ENCODE measurements around the gene GAGE10.
A peak's percentile ranks its signal among the peaks of the same experiment; 100 is the strongest.
"Not testable (repeated sequence)": the region's sequence is repeated elsewhere in the genome, so short reads cannot be mapped to it uniquely, and the experiment has no call there.

GAGE10 gene

GRCh38 chrX:49308604-49309269 lies 5.3 kb downstream of the GAGE10 start:
- Histone ChIP-seq H3K27ac (peak overlapping the region; percentile 74), H3K36me3 (no peaks in the 10 kb centered on the region), H3K4me3 (ENCODE audit: low read depth in 1 of 2, low read length in 1 of 2) (peak overlapping the region; percentile 56 to 61), H3K4me1 (ENCODE audit: control insufficient read depth in 1 of 2, insufficient read depth in 1 of 2, low read depth in 1 of 2, low read length in 1 of 2) (peaks cover 19 to 21% of the 10 kb centered on the region in 2 experiments), H3K27me3 (no peaks in the 10 kb centered on the region), H3K9me3 (no peaks in the 10 kb centered on the region)
- no peak for TF ChIP-seq CTCF (IDR thresholded peaks at IDR 0.05)

GRCh38 chrX:49309401-49309981 lies 6.0 kb downstream of the GAGE10 start:
- Histone ChIP-seq H3K27ac (peak overlapping the region; percentile 74), H3K27me3 (no peaks in the 10 kb centered on the region), H3K36me3 (no peaks in the 10 kb centered on the region), H3K4me3 (ENCODE audit: low read depth in 1 of 2, low read length in 1 of 2) (peak overlapping the region; percentile 56 to 61), H3K4me1 (ENCODE audit: control insufficient read depth in 1 of 2, insufficient read depth in 1 of 2, low read depth in 1 of 2, low read length in 1 of 2) (peaks cover 19 to 21% of the 10 kb centered on the region in 2 experiments), H3K9me3 (no peaks in the 10 kb centered on the region)
- no peak for TF ChIP-seq CTCF (IDR thresholded peaks at IDR 0.05)

GRCh38 chrX:49310371-49310770 lies 6.9 kb downstream of the GAGE10 start:
- no peaks in the 10 kb centered on the region for H3K9me3 ChIP-seq
- no peak overlapping the region for H3K4me3 ChIP-seq (ENCODE audit: low read depth in 1 of 2, low read length in 1 of 2)
- H3K36me3 ChIP-seq, result no peaks in the 10 kb centered on the region
- H3K27ac ChIP-seq, result no peak overlapping the region
- peaks cover 19 to 21% of the 10 kb centered on the region in 2 experiments for H3K4me1 ChIP-seq (ENCODE audit: control insufficient read depth in 1 of 2, insufficient read depth in 1 of 2, low read depth in 1 of 2, low read length in 1 of 2)
- no peaks in the 10 kb centered on the region for H3K27me3 ChIP-seq
- TF ChIP-seq CTCF (IDR thresholded peaks at IDR 0.05), result no peak

- Histone ChIP-seq H3K4me3 (ENCODE audit: low read depth in 1 of 2, low read length in 1 of 2) (no peak overlapping the region), H3K36me3 (no peaks in the 10 kb centered on the region), H3K4me1 (ENCODE audit: control insufficient read depth in 1 of 2, insufficient read depth in 1 of 2, low read depth in 1 of 2, low read length in 1 of 2) (peaks cover 19 to 21% of the 10 kb centered on the region in 2 experiments), H3K9me3 (no peaks in the 10 kb centered on the region), H3K27me3 (no peaks in the 10 kb centered on the region), H3K27ac (no peak overlapping the region)
- no peak for TF ChIP-seq CTCF (IDR thresholded peaks at IDR 0.05)
Measured at GRCh38 chrX:49312176-49312575, 8.7 kb downstream of the GAGE10 start.

- no peaks in the 10 kb centered on the region for H3K36me3 ChIP-seq
- no peak for TF ChIP-seq CTCF (IDR thresholded peaks at IDR 0.05)
- no peak overlapping the region for H3K27ac ChIP-seq
- H3K27me3 ChIP-seq, result no peaks in the 10 kb centered on the region
- H3K9me3 ChIP-seq, result no peaks in the 10 kb centered on the region
- H3K4me1 ChIP-seq (ENCODE audit: control insufficient read depth in 1 of 2, insufficient read depth in 1 of 2, low read depth in 1 of 2, low read length in 1 of 2), result peaks cover 5 to 6% of the 10 kb centered on the region in 2 experiments
- H3K4me3 ChIP-seq (ENCODE audit: low read depth in 1 of 2, low read length in 1 of 2), result no peak overlapping the region
Measured at GRCh38 chrX:49316085-49316484, 12.6 kb downstream of the GAGE10 start.

GRCh38 chrX:49321737-49322136 lies 18.3 kb downstream of the GAGE10 start, which contains the start of gene GAGE12J:
Gene GAGE12J (plus strand): TSS chrX:49322037. CDS start chrX:49323194, 1,157 bp downstream.
- H3K27ac ChIP-seq; H3K4me3 ChIP-seq (ENCODE audit: low read depth in 1 of 2, low read length in 1 of 2); H3K9me3 ChIP-seq; H3K36me3 ChIP-seq; H3K27me3 ChIP-seq; H3K4me1 ChIP-seq (ENCODE audit: control insufficient read depth in 1 of 2, insufficient read depth in 1 of 2, low read depth in 1 of 2, low read length in 1 of 2): not testable (repeated sequence)

- not testable (repeated sequence) for H3K27ac ChIP-seq; H3K4me3 ChIP-seq (ENCODE audit: low read depth in 1 of 2, low read length in 1 of 2); H3K9me3 ChIP-seq; H3K4me1 ChIP-seq (ENCODE audit: control insufficient read depth in 1 of 2, insufficient read depth in 1 of 2, low read depth in 1 of 2, low read length in 1 of 2); H3K36me3 ChIP-seq; H3K27me3 ChIP-seq
Measured at GRCh38 chrX:49322266-49322665, 18.8 kb downstream of the GAGE10 start.

- H3K4me3 ChIP-seq (ENCODE audit: low read depth in 1 of 2, low read length in 1 of 2); H3K4me1 ChIP-seq (ENCODE audit: control insufficient read depth in 1 of 2, insufficient read depth in 1 of 2, low read depth in 1 of 2, low read length in 1 of 2); H3K9me3 ChIP-seq; H3K27me3 ChIP-seq; H3K36me3 ChIP-seq; H3K27ac ChIP-seq: not testable (repeated sequence)
Measured at GRCh38 chrX:49323735-49324134, 20.3 kb downstream of the GAGE10 start.

- H3K9me3 ChIP-seq; H3K4me3 ChIP-seq (ENCODE audit: low read depth in 1 of 2, low read length in 1 of 2); H3K27ac ChIP-seq; H3K36me3 ChIP-seq; H3K27me3 ChIP-seq; H3K4me1 ChIP-seq (ENCODE audit: control insufficient read depth in 1 of 2, insufficient read depth in 1 of 2, low read depth in 1 of 2, low read length in 1 of 2): not testable (repeated sequence)
Measured at GRCh38 chrX:49330421-49330820, 27.0 kb downstream of the GAGE10 start.

Measured in neutrophil (primary cell).